GM23338 (cell line): ENCODE measurements around the gene MCU. TPM values are rescaled to one million over a fixed set of nuclear protein-coding genes. Genes with fewer than 3 reads are reported as not detected.

Source experiments
- ATAC-seq: fragments of 200-7000 bp; cut with Tn5 transposase; 3 replicates; pipeline ENCODE4 v1.9.1; 2020
- DNase-seq: peaks from one replicate; pipeline ENCODE4 v3.0.0-alpha.2; 2015; ENCODE audit warnings: low spot score
- H2AFZ ChIP-seq: fragments of 200-600 bp; sonication (generic); 2 replicates; pipeline ENCODE4 v1.8.0; 2016; ENCODE audit warnings: antibody characterized with exemption, mild to moderate bottlenecking, moderate library complexity
- H3F3A ChIP-seq: fragments of 200-600 bp; sonication (generic); replicated peaks from 2 replicates; pipeline ENCODE4 v1.8.0; 2017; ENCODE audit warnings: antibody characterized with exemption, mixed run types, low read depth
- H3K27ac ChIP-seq: fragments of 200-600 bp; sonication (generic); 2 replicates; pipeline ENCODE4 v1.6.1; 2016; ENCODE audit warnings: low read depth
- H3K27me3 ChIP-seq: fragments of 200-600 bp; sonication (generic); 2 replicates; pipeline ENCODE4 v1.8.0; 2016; ENCODE audit warnings: mild to moderate bottlenecking, mixed run types, moderate library complexity; ENCODE audit not compliant: insufficient read depth
- H3K36me3 ChIP-seq: fragments of 200-600 bp; sonication (generic); 2 replicates; pipeline ENCODE4 v1.8.0; 2016; ENCODE audit warnings: mild to moderate bottlenecking; ENCODE audit not compliant: insufficient read depth
- H3K4me1 ChIP-seq: fragments of 200-600 bp; sonication (generic); 2 replicates; pipeline ENCODE4 v1.8.0; 2016; ENCODE audit warnings: mild to moderate bottlenecking, moderate library complexity; ENCODE audit not compliant: insufficient read depth
- H3K4me2 ChIP-seq: fragments of 200-600 bp; sonication (generic); 2 replicates; pipeline ENCODE4 v1.7.1; 2017; ENCODE audit warnings: mixed run types
- H3K4me3 ChIP-seq: fragments of 200-600 bp; sonication (generic); 2 replicates; pipeline ENCODE4 v1.6.1; 2016; ENCODE audit warnings: mixed run types
- H3K79me2 ChIP-seq: fragments of 200-600 bp; sonication (generic); replicated peaks from 2 replicates; pipeline ENCODE4 v1.8.0; 2017; ENCODE audit warnings: mild to moderate bottlenecking; ENCODE audit not compliant: insufficient read depth
- H3K9me2 ChIP-seq: fragments of 200-600 bp; sonication (generic); 2 replicates; pipeline ENCODE4 v1.8.0; 2017; ENCODE audit not compliant: insufficient read depth
- H4K20me1 ChIP-seq: fragments of 200-600 bp; sonication (generic); replicated peaks from 2 replicates; pipeline ENCODE4 v1.8.0; 2017; ENCODE audit warnings: mild to moderate bottlenecking; ENCODE audit not compliant: insufficient read depth
- H3K27ac Mint-ChIP-seq: 2 replicates; pipeline ENCODE4 v1.8.0; 2020; ENCODE audit warnings: inconsistent platforms, mild to moderate bottlenecking, moderate library complexity, mixed read lengths
- H3K27me3 Mint-ChIP-seq: 3 replicates; pipeline ENCODE4 v1.8.0; 2022; ENCODE audit warnings: low read depth, mild to moderate bottlenecking, moderate library complexity, mixed read lengths, inconsistent platforms; ENCODE audit not compliant: insufficient read depth, poor library complexity
- H3K36me3 Mint-ChIP-seq: 3 replicates; pipeline ENCODE4 v1.8.0; 2021; ENCODE audit warnings: low read depth, mild to moderate bottlenecking, inconsistent platforms, moderate library complexity, mixed read lengths
- H3K4me1 Mint-ChIP-seq: 3 replicates; pipeline ENCODE4 v1.8.0; 2020; ENCODE audit warnings: mild to moderate bottlenecking, inconsistent platforms, mixed read lengths
- H3K4me3 Mint-ChIP-seq: 3 replicates; pipeline ENCODE4 v1.8.0; 2021; ENCODE audit warnings: moderate library complexity, mild to moderate bottlenecking, inconsistent platforms, mixed read lengths
- H3K9me3 Mint-ChIP-seq: 3 replicates; pipeline ENCODE4 v1.8.0; 2020; ENCODE audit warnings: moderate library complexity, mild to moderate bottlenecking, inconsistent platforms, mixed read lengths
- CREB1 ChIP-seq: fragments of 250-450 bp; sonication (Bioruptor Pico); IDR thresholded peaks from 2 replicates; pipeline ENCODE4 v1.5.0; 2020; ENCODE audit warnings: low read depth, mild to moderate bottlenecking, moderate library complexity
- EZH2 ChIP-seq: fragments of 200-600 bp; sonication (generic); IDR thresholded peaks from one replicate; pipeline ENCODE4 v1.8.0; 2017; ENCODE audit warnings: antibody characterized with exemption, mild to moderate bottlenecking, low read depth; ENCODE audit not compliant: unreplicated experiment
- EZH2phosphoT487 ChIP-seq: fragments of 200-600 bp; sonication (generic); IDR thresholded peaks from one replicate; pipeline ENCODE4 v1.8.1; 2018; ENCODE audit warnings: antibody characterized with exemption; ENCODE audit not compliant: unreplicated experiment
- JUNB ChIP-seq: IDR thresholded peaks from one replicate; pipeline ENCODE4 v1.6.1; 2016; ENCODE audit warnings: antibody characterized with exemption; ENCODE audit not compliant: unreplicated experiment
- NANOG ChIP-seq: IDR thresholded peaks from 2 replicates; pipeline ENCODE4 v1.6.1; 2016; ENCODE audit warnings: antibody characterized with exemption, borderline replicate concordance
- POLR2AphosphoS5 ChIP-seq: IDR thresholded peaks from 2 replicates; pipeline ENCODE4 v1.6.1; 2016; ENCODE audit warnings: antibody characterized with exemption, low read depth
- ZNF331 ChIP-seq: fragments of 250-450 bp; sonication (Bioruptor Pico); IDR thresholded peaks from 2 replicates; pipeline ENCODE4 v1.5.0; 2020; ENCODE audit warnings: low read depth, mild to moderate bottlenecking, moderate library complexity
- polyA plus RNA-seq: library from polyadenylated mRNA; unstranded; fragments of >200 nt; fragmentation: Nextera tagmentation; extraction: Ambion mirVana; gene quantifications from 2 replicates; pipeline ENCODE4 v1.2.1, GENCODE V29; 2016
- total RNA-seq: library from RNA; depleted of rRNA; stranded (reverse); fragments of >200 nt; shearing (Covaris generic); gene quantifications from 2 replicates; pipeline ENCODE4 v1.2.3, GENCODE V29; 2014
- TF ChIP-seq, protein P1 (sequence below): IDR thresholded peaks from 2 replicates; pipeline ENCODE4 v1.6.1; 2016; ENCODE audit warnings: antibody characterized with exemption
- TF ChIP-seq, protein P2 (sequence below), 2 experiments: fragments of 200-600 bp in 1 of 2; sonication (generic) in 1 of 2; conservative IDR thresholded peaks; 2 replicates each; pipeline versions ENCODE4 v1.5.1 to v1.6.1; 2016 to 2017; ENCODE audit warnings: antibody characterized with exemption in 2 of 2, low read depth in 2 of 2, mild to moderate bottlenecking in 2 of 2, moderate library complexity in 1 of 2
- TF ChIP-seq, protein P3 (sequence below): IDR thresholded peaks from one replicate; pipeline ENCODE4 v1.6.1; 2018; ENCODE audit warnings: antibody characterized with exemption; ENCODE audit not compliant: unreplicated experiment

MCU gene
- total and polyA plus RNA-seq, 2 experiments from 2014 or later: 41.8 to 68.2 TPM

DNA sequence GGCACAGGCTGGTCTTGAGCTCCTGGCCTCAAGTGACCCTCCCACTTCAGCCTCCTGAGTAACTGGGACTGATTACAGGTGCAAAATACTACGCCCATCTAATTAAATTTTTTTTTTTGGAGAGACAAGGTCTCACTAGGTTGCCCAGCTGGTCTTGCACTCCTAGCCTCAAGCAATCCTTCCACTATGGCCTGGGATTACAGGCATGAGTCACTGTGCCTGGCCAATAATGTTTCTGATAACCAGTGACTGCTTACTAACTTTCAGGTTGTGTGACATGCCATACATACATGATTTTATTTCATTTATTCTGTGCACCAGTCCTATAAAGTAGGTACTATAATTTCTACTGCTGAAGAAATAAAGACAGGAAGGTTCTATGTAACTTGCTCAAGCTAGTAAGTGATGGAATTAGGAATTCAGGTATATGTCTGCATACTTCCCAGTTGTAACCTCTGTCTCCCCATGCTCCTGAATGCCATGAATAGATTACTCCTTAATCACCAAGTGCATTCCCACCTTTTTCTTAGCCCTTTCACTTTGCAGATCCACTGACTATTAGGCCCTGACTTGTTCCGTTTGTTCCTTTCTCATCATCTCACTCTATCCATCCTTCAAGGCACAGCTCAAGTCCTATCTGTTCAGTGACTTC lies 28.1 kb downstream of the MCU start (continued):
- TF ChIP-seq EZH2phosphoT487 (no peak), EZH2 (no peak), NANOG (no peak), ZNF331 (CRISPR knock-in tag) (no peak), JUNB (no peak), CREB1 (CRISPR knock-in tag) (no peak)
- TF ChIP-seq, protein P1, sequence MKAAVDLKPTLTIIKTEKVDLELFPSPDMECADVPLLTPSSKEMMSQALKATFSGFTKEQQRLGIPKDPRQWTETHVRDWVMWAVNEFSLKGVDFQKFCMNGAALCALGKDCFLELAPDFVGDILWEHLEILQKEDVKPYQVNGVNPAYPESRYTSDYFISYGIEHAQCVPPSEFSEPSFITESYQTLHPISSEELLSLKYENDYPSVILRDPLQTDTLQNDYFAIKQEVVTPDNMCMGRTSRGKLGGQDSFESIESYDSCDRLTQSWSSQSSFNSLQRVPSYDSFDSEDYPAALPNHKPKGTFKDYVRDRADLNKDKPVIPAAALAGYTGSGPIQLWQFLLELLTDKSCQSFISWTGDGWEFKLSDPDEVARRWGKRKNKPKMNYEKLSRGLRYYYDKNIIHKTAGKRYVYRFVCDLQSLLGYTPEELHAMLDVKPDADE: no peak
- TF ChIP-seq, protein P2, sequence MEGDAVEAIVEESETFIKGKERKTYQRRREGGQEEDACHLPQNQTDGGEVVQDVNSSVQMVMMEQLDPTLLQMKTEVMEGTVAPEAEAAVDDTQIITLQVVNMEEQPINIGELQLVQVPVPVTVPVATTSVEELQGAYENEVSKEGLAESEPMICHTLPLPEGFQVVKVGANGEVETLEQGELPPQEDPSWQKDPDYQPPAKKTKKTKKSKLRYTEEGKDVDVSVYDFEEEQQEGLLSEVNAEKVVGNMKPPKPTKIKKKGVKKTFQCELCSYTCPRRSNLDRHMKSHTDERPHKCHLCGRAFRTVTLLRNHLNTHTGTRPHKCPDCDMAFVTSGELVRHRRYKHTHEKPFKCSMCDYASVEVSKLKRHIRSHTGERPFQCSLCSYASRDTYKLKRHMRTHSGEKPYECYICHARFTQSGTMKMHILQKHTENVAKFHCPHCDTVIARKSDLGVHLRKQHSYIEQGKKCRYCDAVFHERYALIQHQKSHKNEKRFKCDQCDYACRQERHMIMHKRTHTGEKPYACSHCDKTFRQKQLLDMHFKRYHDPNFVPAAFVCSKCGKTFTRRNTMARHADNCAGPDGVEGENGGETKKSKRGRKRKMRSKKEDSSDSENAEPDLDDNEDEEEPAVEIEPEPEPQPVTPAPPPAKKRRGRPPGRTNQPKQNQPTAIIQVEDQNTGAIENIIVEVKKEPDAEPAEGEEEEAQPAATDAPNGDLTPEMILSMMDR (conservative IDR thresholded peaks at IDR 0.05; ENCODE audit: low read depth in 2 of 2): no peak

DNA sequence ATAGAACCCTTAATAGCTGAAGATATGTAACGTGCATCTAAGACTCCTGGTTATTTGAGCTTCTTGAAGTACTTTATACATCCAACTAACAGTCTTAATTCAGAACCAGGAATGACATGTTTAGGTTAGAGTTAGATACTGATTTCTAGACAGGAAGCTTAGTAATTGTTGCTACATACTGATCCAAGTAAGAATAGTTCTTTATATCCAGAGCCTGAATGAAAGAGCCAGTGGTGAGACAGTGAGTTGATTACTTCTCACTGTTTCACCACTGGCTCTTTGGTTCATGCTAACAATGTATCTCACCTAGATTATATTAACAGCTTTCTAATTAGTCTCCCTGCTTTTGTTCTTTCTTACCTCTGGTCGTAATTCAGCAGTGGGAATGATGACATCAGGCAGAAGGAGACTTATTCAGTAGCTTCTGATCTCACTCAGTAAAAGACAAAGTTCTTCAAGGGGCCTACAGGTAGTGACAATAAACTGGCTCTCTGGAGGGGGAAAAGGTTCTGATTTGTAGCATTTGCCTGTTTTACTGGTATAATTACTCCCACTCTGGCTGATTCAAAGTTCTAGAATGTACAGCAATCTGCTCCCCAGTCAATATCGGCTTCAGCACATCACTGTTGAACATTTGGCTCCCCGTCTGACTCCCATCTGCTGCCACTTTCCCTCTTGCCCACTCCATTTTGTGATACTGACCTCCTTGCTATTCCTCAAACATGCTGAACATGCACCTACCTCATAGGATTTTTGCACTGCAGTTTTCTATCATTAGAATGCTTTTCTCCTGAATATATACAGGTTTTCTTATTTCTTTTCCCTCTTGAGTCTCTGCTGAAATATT lies 29.1 kb downstream of the MCU start:
- Histone ChIP-seq H3K4me2 (no peak overlapping the region), H3K4me3 (no peak overlapping the region), H3K9me2 (no peaks in the 10 kb centered on the region), H4K20me1 (0 out of 2 replicates have a peak, but pooled peaks cover 3% of the 10 kb centered on the region), H3K27ac (0 out of 2 replicates have a peak overlapping the region, but pooled peaks have one; percentile 40), H2AFZ (no peak overlapping the region), H3K27me3 (no peaks in the 10 kb centered on the region), H3F3A (no peaks in the 10 kb centered on the region), H3K79me2 (peaks cover 47% of the 10 kb centered on the region), H3K36me3 (no peaks in the 10 kb centered on the region), H3K4me1 (peaks cover 12% of the 10 kb centered on the region)
- H3K4me1 Mint-ChIP-seq: peaks cover 23% of the 10 kb centered on the region
- TF ChIP-seq, protein P1: no peak
- TF ChIP-seq, protein P3, sequence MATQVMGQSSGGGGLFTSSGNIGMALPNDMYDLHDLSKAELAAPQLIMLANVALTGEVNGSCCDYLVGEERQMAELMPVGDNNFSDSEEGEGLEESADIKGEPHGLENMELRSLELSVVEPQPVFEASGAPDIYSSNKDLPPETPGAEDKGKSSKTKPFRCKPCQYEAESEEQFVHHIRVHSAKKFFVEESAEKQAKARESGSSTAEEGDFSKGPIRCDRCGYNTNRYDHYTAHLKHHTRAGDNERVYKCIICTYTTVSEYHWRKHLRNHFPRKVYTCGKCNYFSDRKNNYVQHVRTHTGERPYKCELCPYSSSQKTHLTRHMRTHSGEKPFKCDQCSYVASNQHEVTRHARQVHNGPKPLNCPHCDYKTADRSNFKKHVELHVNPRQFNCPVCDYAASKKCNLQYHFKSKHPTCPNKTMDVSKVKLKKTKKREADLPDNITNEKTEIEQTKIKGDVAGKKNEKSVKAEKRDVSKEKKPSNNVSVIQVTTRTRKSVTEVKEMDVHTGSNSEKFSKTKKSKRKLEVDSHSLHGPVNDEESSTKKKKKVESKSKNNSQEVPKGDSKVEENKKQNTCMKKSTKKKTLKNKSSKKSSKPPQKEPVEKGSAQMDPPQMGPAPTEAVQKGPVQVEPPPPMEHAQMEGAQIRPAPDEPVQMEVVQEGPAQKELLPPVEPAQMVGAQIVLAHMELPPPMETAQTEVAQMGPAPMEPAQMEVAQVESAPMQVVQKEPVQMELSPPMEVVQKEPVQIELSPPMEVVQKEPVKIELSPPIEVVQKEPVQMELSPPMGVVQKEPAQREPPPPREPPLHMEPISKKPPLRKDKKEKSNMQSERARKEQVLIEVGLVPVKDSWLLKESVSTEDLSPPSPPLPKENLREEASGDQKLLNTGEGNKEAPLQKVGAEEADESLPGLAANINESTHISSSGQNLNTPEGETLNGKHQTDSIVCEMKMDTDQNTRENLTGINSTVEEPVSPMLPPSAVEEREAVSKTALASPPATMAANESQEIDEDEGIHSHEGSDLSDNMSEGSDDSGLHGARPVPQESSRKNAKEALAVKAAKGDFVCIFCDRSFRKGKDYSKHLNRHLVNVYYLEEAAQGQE: no peak
- TF ChIP-seq POLR2AphosphoS5 (no peak), CREB1 (CRISPR knock-in tag) (no peak)
- DNase-seq: no peak
- H3K27ac Mint-ChIP-seq: peak overlapping the region; percentile 1; the same call in 1 of the 2 replicates
- H3K4me3 Mint-ChIP-seq: no peak overlapping the region
- no peaks in the 10 kb centered on the region for H3K9me3 Mint-ChIP-seq
- no peaks in the 10 kb centered on the region for H3K27me3 Mint-ChIP-seq
- ATAC-seq: no peak
- peaks cover 6% of the 10 kb centered on the region; the same call in 1 of the 3 replicates for H3K36me3 Mint-ChIP-seq
